Mesenteric fat pad (tissue), 1 donor: ENCODE data around the gene RSPH1. TPM values are rescaled to one million over a fixed set of nuclear protein-coding genes. Genes with fewer than 3 reads are reported as not detected.

Source experiments
- DNase-seq: peaks from one replicate; pipeline ENCODE4 v3.0.0-alpha.2; 2020; ENCODE audit warnings: low spot score
- total RNA-seq: library from RNA; stranded (reverse); fragmentation: NEBNext Ultra II Directional; extraction: Animal tissue kit (Norgen Biotek cat#: 25700); gene quantifications from one replicate; pipeline ENCODE4 v1.2.1, GENCODE V29; 2021
- donor health status: DM: yes; HTN: yes; CAD: no.

RSPH1 gene
- total RNA-seq, 1 donor from 2014 or later: 0.22 TPM

DNA sequence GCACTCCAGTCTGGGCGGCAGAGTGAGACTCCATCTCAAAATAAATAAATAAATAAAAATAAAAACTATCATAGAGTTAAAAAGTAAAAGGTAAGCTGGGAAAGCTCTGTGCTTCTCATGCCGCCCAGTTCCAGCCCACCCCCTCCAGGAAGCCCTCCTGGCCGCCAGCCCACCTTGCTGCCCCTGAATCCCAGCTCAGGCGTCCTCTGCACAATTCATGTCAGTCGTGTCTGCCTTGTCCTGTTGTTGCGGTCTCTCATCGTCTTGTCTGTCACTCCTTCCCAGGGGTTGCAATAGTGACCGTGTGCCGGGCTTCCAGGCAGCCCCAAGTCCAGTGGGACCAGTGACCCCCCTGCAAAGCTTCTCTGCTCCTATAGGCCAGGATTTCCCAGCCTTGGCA is 44.1 kb downstream of the RSPH1 start:
- no peak for DNase-seq

DNA sequence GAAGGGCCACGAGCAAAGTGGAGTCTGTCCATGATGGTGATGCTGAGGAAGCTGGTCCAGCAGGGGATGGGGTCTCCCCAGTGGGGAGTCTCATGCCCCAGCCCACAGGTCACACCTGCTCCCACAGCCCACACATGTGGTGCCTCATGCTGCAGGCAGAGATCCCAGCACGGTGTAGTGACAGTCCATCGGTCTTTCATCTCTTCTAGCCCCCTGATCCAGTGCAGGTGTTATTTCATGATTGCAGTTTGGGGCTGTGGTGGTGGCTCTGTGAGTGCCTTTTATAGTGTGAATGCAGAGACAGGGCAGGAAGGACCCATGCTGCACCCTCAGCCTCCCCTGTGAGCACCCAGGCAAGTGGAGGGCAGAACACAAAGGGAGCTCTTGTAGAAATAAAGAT is 47.3 kb downstream of the RSPH1 start:
- no peak for DNase-seq

DNA sequence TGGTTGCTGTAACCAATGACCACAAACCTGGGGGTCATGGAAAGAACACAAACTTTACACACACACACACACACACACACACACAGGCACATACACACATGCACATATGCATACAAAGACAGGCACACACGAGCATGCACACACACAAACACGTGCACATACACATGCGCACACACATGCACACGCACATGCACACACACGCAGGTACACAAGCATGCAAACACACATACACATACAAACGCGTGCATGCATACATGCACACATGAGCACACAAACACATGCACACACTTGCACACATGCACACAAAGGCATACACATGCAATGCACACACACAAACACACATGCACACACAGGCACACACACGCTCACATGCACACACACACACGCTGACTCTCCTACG is 48.3 kb downstream of the RSPH1 start:
- no peak for DNase-seq

DNA sequence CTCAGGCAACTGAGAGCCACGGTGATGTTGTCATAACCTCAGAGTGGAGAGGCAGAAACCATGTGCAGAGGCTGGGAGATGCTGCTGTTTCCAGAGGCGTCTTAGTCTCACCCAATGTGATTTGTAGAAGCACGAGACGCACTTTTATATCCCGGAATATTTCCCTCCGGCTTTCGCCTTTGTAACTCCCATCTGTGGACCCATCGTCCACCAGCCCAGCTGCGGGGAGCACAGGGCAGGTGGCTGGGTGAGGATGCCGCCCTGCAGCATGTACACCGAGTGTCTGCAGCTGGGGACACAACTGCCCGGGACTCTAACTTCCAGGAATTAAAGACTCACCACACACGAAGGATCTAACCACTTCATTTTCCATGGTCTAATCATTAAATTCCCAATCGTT is 48.8 kb downstream of the RSPH1 start:
- no peak for DNase-seq

DNA sequence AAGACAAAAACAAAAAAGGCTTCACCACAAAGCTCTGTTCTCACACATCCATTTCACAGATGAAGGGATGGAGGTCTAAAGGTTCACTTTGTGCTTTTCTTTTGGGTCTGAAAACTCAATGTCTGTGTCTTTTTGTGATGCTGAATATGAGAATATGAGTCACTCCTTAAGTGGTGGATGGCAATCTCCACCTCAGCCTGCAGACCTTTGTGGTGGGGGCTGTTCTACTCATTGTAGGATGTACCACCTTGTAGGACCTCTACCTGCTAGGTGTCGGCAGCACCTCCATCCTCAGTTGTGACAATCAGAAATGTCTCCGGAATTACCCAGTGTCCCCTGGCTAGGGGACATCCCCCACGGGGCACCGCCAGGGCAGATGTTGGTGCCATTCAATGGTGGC is 49.5 kb downstream of the RSPH1 start:
- no peak for DNase-seq

DNA sequence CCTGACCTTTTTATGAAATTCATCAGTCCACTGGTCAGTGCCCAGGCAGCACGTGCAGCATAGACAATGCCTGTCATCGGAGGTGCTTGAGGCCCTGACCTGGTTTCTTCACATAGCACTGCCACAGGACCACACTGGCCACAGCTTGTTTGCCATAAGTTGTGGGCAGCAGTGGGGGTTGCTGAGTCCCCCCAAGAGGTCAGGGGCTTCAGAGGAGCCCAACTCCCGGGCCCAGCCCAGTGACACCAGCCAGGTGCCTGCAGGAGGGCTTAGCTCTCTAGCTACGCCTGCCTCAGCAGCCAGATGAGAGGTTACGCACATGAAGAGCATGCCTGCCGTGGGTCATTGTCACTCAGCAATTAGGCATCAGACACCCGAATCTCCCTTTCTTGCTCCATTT is 50.7 kb downstream of the RSPH1 start:
- DNase-seq: no peak

DNA sequence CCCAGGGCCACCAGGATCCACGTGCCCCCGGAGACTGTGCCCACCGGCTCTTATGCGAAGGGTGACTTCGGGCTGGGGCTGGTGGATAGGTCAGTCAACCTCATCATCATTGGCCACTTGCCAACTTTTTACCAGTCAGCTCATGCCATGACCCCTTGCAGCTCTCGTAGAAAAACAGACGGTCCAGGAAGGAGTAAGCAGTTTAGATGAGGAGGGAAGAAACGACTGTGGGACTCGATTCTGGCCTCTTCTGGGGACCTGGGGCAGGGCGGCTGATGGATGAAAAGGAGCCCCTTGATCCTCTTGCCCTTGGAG is 51.3 kb downstream of the RSPH1 start:
- no peak for DNase-seq

DNA sequence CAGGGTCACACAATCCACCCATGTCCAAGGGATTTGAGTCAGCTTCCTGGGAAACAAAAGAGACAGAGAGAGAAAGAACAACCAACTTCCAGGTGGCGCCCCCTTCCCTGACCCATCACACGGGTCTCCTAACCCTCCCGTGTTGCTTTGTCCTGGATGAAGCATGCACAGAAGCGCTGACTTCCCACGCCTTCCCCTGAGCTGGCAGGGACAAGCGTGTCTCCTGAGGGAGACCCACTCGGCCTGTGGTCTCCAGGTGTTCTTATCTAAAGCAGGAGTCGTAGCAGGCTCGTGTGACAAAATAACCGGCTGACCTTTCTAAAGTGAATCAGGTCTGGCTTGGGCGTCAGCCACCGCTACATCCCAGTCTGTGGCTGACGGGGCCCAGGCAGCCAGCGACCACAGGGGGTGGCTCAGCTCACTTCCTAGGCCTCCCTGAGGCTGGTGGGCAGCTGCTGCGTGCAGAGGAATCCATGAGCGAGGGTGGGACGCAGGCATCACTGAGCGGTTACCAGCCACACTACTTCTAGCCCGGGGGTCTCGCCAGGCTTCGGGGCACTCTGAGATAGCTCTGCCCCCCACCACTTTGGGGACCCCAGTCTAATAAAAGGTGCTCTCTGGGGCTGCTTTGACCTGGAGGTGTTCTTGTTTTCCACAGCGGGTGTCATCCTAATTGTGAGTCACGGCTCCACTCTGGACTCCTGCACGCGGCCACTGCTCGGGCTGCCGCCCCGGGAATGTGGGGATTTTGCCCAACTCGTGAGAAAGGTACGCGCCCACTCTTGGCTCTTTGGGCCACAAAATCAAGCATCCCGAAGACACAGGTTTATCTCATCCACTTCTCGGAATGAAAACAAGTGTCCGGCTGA is 51.9 kb downstream of the RSPH1 start:
- peak; percentile 68 for DNase-seq

DNA sequence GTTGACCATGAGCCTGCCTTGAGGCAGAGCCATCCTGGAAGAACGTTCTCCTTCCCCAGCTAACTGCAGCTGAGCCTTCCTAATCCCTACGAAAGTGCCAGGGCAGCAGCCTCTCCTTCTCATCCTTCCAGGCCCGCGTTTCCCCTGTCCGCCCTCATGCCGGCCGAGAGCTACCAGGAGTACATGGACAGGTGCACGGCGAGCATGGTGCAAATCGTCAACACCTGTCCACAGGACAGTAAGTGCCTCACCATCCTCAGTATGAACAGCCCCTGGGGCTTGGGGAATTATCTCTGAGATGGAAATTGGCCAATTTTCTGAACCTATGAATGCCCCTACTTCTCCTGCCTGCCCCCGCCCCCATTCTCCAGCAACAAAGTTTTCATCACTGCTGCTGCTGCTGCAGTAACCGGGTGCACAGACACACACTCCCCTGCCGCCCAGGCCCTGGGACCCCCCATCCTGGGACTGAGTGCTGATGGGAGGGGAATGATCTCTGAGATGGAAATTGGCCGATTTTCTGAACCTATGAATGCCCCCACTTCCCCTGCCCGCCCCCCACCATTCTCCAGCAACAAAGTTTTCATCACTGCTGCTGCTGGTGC is 52.7 kb downstream of the RSPH1 start:
- DNase-seq: peak; percentile 81

DNA sequence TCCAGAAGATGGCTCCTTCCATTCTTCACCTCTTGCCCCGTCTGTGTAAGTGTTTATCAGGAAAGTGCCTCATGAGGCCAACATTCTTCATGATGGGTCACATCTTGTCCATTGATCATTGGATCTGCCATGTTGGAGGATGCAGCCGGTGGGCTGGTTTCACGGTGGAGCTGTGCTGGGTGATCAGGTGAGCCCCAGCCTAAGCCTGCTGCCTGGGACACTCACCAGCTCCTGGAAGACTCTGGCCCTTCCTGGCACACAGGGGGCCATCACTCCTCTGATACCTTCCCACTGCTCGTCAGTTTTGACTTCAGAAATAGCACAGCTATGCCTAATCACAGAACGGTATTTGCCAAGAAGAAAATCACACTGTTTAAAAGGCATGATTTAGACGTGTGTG is 54.1 kb downstream of the RSPH1 start:
- DNase-seq: peak; percentile 33

DNA sequence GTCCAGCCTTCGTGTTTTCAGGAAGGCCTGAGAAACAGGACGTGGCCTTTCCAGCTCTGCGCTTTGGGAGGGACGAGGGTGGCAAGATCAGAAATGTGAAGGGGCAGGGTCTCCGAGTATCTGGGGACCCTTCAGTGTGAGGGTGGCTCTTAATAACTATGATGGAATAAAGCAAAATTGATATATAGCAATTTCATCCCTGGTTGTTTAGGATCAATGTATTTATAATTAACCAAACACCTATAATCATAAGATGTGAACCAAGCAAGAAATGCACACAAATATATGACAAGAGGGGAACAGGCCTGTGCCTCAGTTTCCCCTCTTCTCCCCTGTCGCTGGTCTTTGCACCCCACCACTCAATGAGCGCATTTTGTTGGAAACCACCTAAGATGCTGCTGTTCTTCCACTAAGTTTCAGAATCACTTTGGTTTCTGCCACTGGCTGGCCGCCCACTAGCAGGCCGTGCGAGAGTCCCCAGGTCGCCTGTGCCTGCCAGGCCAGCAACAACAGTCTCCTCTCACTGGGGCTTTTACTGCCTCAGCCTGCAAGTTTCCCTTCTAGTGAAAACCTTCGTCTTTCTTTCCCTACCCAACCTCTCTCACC is 55.7 kb downstream of the RSPH1 start:
- peak; percentile 49 for DNase-seq

DNA sequence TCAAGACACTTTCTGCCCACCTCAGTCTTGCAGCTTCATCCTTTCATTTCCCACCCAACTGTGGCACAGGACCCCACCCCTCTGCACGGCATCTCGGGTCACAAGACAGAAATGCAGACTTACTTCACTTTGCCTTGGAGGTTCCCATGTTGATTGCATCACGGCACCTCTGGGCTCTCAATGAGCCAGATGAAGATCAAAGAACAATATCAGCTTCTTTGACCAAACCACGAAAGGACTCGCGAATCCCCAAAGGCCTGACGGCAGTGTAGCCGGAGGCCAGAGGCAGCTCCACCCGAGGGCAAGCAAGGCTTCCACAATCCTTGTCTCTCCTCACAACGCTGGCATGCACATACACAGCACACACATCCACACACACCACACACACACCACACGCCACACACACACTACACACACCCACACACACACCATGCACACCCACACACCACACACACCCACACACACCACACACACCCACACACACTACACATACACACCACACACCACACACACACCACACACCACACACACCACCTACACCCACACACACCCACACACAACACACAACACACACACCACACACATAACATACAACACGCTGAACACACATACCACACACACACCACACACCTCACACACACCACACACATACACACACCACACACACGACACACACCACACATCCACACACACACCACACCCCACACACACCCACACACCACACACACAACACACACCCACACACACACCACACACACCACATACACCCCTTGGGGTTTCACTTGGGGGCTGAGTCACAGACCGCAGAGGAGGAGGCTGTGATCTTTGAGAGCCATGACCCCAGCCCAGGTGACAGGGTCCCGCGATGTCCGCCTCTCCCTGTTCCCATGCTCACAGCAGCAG is 56.5 kb downstream of the RSPH1 start:
- DNase-seq: peak; percentile 78

DNA sequence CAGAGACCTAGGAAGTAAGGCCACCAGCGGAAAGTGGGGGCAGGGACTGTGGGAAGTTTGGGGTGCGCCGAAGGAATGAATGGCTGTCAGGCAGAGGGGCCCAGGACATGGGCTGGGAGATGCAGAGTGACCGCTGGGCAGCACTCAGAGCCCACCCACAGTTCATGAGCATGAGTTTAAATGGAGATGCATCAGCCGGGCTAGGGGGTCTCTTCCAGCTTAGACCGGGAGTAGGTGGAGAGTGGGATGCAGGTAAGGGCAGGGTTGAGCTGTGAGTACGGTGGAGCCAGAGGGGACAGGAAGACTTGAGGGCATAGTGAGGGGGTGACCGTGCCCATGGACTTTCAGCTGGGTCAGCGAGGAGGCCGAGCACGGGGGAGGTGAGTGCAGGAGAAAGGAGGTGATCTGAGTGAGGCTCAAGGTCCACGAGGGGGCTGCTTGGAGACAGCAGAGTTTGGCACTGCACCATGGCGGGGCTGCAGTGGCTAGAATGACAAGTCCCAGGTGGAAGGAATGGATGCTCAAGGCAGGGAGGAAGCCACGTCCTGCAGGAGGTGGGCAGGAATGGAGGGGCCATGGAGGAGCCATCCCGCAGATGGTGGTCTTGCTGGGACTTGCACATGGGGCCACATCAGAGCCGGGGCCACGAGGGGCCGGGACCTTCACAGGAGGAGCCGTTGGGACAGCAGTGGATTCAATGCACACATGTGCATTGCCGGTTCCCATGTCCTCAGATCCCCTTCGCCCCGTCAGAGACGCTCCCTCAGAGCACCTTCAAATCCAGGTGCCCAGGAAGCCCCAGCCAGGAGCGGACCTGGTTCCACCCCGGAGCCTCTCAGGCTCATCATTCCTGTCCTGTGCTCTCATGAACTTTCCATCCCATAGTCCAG is 57.5 kb downstream of the RSPH1 start:
- DNase-seq: peak; percentile 65

DNA sequence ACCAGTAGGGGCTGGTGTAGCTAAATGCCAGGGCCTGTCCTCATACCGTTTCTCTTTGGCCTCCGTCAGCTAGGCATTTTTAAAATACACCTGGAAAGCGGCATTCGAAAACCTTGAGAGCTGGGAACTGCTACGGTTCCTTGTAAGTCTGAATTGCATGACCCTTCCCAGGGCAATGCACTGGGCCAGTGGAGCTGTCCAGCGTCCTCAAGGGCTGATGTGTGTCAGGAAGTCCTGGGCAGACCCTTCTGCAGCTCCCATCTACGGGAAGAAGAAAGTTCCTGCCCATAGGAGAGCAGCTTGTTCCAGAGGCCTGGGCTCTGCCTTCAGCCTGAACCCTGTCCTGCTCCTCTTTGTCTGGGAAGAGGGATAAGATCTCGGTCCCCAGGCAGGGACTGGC is 58.2 kb downstream of the RSPH1 start:
- DNase-seq: no peak

DNA sequence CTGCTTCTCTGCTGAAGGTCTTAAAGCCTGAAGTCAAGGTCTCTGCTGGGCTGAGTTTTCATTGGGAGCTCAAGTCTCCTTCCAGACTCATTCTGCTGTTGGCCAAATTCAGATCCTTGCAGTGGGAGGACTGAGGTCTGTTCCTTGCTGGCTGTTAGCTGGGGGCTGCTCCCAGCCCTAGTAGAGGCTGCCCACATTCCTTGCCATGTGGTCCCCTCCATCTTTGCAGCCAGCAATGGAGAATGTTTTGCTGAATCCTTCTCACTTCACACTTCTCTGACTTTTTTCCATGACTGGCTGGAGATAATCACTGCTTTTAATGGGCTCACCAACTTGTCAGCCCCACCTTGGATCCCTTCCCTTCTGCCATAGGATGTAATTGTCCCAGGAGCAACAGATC is 59.1 kb downstream of the RSPH1 start:
- no peak for DNase-seq

DNA sequence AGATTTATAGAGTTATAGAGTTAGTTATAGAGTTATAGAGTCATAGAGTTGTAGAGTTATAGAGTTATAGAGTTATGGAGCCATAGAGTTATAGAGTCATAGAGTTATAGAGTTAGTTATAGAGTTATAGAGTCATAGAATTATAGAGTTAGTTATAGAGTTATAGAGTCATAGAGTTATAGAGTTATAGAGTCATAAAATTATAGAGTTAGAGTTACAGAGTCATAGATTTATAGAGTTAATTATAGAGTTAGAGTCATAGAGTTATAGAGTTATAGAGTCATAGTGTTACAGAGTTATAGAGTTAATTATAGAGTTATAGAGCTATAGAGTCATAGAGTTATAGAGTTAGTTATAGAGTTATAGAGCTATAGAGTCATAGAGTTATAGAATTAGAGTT is 60.2 kb downstream of the RSPH1 start:
- no peak for DNase-seq

DNA sequence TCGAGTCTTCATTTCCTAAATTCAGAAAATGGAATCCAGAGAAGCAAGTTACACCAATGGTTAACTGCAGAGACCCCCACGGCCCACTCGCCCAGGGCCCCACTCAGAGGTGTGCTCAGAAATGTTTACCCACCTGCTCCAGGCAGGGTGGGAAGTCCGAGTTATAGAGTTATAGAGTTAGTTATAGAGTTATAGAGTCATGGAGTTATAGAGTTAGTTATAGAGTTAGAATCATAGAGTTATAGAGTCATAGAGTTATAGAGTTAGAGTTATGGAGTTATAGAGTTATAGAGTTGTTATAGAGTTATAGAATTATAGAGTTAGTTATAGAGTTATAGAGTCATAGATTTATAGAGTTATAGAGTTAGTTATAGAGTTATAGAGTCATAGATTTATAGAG is 60.6 kb downstream of the RSPH1 start:
- DNase-seq: no peak

DNA sequence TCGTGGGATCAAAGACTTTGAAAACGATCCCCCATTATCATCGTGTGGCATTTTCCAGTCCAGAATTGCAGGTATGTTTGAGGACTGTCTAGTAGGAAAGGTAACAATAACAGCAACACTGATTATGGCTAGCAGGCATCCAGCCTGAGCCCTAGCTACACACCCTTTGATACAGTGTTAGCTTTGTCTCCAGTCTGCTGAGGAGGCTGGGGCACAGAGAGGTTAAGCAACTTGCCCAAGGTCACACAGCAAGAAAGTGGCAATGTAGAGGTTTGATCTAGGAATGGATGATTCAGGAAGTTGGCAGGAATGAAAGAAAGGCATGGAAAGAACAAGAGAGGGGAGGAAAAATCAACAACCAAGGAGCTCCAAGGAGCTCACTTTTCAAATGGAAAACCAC is 61.1 kb downstream of the RSPH1 start:
- no peak for DNase-seq

DNA sequence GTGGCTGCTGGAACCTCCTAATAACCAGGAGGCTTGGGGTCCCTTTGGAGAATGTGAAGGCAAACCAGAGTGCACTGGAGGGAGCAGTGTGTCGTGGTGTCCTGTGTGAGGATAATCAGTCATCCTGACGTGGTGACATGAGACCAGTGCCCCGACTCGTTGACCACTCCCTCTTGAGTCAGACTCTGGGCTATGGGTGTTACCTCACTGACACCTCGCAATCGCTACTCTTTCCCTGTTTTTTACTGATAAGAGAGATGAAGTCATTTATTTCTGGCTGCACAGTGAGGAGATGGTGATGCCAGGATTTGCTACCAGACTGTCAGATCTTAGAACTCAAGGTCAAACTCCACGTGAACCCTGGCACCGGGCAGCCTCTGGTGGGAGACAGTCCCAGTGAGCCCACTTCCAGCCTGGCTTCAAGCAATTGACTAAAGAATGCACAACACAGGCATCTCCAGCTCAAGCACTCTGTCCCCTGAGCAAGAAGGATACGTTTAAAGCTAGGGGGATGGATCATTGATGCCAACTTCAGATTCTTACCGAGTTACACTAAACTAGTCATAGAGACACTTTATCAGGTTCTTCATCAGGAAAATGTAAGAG is 62.0 kb downstream of the RSPH1 start:
- no peak for DNase-seq

DNA sequence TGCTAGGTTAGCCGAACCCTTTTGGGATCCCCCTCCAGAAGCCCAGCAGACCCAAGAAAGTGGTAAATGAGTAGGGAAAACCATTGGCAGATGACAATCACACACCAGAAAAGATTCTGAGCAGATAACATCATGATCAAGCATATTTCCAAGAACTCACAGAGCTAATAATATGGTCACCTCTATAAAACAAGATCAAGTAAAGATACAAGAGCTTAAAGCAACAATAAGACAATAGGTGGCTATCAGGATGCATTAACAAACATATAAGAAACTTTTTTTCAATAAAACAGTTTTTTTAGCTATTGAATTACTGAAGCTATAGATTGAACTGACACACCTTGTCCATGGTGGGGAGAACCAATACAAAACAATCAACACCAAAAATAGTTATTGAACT is 63.3 kb downstream of the RSPH1 start:
- no peak for DNase-seq
